GM18505 (cell line): ENCODE measurements around the gene CCDC15.

ENCODE experiments used
- ATAC-seq: cut with Tn5 transposase; IDR thresholded peaks from one replicate; pipeline ENCODE4 v1.9.1; 2021; ENCODE audit not compliant: unreplicated experiment
- POLR2A ChIP-seq: IDR thresholded peaks from 4 replicates; pipeline ENCODE4 v1.6.1; 2011; ENCODE audit warnings: borderline replicate concordance; ENCODE audit not compliant: insufficient read depth, insufficient read length; ENCODE audit errors: extremely low read depth

CCDC15 gene, protein sequence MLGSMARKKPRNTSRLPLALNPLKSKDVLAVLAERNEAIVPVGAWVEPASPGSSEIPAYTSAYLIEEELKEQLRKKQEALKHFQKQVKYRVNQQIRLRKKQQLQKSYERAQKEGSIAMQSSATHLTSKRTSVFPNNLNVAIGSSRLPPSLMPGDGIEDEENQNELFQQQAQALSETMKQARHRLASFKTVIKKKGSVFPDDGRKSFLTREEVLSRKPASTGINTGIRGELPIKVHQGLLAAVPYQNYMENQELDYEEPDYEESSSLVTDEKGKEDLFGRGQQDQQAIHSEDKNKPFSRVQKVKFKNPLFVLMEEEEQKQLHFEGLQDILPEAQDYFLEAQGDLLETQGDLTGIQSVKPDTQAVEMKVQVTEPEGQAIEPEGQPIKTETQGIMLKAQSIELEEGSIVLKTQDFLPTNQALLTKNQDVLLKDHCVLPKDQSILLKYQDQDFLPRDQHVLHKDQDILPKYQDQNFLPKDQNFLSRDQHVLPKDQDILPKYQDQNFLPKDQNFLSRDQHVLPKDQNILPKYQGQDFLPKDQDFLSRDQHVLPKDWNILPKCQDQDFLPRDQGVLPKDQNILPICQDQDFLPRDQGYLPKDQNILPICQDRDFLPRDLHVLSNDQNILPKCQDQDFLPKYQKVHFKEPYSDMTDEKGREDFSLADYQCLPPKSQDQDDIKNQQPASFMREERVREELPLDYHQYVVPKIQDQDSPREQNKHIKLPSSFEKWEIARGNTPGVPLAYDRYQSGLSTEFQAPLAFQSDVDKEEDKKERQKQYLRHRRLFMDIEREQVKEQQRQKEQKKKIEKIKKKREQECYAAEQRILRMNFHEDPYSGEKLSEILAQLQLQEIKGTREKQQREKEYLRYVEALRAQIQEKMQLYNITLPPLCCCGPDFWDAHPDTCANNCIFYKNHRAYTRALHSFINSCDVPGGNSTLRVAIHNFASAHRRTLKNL

DNA sequence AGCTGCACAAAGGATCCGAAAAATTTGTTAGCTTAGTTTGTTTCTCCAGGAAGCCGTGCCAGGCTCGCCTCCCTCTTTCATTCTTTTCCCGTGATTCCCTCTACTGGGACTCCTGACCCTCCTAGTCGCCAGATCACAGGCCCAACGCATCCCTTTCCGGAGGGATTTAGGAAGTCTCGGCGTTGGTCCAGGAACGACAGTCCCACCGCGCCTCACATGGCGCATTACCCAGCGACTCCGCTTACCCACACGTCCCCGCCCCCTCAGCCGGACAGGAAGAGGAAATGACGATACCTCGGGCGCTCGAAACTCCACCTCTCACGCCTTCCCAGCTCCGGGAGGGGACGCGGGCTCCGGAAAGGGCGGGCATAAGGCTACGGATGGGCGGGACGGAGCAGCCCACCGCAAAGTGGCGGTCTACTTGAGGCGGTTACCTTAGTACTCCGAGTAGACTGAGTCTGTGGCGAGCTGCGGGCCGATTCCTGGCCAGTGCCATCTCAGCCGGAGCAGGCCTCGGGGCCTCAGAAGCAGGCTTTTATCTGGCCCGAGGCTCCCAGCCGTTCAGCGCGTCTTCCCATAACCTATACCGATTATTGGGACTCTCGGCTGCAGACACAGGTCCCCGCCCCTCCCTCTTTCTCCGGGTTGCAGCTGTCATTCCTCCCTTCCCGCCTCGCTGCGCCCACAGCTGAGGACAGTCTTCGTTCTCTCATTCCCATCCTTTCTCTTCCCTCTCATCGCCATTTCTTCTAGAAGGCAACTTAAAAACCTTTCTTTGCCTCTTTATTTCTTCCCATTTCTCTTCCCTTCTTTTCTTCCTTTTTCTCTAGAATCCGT, at the start of gene CCDC15:
TSS of gene CCDC15 (plus strand) at position 450 of the 837 bp plus-strand sequence. CDS start 531 bp downstream, outside the sequence.
- ATAC-seq, result peak; percentile 99
- TF ChIP-seq POLR2A, result peak; percentile 98

DNA sequence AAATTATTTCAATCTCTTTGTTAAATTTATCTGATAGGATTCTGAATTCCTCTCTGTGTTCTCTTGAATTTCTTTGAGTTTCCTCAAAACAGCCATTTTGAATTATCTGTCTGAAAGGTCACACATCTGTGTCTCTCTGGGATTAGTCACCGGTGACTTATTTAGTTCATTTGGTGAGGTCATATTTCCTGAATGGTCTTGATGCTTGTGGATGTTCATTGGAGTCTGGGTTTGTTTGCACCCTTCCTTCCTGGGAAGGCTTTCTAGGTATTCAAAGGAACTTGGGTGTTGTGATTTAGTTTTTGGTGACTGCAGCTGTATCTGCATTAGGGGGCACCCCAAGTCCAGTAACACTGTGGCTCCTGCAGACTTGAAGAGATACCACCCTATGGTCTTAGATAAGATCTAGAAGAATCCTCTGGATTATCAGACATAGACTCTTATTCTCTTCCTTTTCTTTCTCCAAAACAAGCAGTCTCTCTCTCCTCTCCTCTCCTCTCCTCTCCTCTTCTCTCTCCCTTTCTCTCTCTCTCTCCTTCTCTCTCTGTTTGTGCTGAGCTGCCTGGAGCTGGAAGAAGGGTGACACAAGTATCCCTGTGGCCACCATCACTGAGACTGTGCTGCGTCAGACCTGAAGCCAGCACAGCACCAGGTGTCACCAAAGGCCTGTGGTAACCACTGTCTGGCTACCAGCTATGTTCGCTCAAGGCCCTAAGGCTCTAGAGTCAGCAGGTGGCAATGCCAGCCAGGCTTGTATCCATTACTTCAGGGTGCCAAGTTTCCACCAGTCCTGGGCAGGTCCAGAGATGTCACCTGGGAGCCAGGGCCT, 38.2 kb upstream of the CCDC15 start:
- TF ChIP-seq POLR2A, result no peak

DNA sequence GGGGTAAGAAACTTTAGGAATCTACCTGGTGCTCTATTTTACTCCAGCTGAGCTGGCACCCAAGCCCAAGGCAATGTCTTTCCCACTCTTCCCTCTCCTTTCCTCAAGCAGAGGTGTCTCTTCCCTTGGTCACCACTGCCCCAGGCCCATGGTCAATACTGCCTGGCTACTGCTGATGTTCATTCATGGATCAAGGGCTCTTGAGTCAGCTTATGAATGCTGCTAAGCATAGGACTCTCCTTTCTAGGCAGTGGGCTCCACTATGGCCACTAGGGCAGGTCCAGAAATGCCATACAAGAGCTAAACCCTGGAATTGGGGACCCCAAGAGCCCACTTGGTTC, 37.7 kb upstream of the CCDC15 start:
- no peak for TF ChIP-seq POLR2A
- no peak for ATAC-seq

More for the DNA sequence above, 38.2 kb upstream of the CCDC15 start:
- no peak for ATAC-seq

DNA sequence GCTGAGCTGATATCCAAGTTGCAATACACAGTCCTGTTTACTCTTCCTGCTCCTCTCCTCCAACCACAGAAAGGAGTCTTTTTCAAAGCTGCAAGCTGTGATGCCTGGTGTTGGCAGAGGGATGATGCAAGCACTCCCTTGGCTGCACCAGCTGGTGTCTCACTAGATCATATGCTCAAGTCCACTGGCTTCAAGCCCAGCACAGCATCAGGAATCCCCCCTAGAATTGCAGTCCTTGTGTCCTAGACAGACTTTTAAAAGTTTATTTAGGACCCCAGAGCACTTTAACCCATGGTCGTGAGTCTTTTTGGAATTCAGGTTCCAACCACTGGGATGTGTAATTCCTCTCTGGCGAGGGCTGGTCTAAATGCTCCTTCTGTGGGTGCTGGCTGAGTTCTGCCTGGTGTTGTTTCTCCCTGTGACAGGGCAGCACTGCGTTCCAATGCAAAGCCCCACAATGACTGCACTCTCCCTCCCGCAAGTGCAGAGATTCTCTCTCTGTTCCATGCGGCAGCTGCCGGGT, 36.8 kb upstream of the CCDC15 start:
- no peak for ATAC-seq

DNA sequence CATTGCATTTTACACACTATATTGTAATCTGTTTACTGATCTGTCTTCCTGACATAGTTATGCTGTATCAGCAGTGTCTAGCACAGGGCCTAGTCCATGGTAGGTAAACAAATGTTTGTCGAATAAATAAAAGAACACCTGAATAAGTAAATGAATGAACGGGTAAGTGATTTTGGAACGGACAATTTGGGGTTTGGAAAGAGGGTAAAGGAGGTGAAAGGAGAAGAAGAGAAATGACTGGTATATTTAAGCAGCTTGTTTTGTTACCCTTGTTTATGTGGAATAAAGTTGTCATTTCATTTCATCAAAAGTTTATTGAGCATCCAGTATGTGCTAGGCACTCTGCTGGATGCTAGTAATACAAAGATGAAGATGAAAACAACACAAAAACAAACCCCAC, 35.1 kb upstream of the CCDC15 start, which contains the start of gene HEPN1:
TSS of gene HEPN1 (plus strand) at position 301 of the 400 bp plus-strand sequence.
- TF ChIP-seq POLR2A, result no peak
- no peak for ATAC-seq

More for the DNA sequence above, 36.8 kb upstream of the CCDC15 start:
- no peak for TF ChIP-seq POLR2A

DNA sequence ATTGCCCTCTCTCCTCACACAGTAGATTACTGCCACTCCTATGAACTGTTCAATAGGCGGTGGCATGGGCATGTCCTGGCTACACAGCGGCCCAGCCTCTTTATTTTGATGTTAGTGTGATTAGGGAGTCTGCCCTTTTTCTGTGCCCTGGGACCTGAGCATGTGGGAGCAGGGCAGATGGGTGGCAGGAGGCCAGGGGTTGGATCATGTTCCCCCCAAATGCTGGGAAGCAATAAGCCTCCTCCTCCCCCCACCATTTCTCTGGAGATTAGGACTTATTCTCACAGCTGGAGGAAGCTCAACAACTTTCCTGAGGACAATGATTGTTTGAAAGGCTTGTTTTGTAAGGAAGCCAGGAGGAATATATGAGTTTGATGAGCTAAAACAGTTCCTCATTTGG, 34.1 kb upstream of the CCDC15 start:
- ATAC-seq, result no peak
- no peak for TF ChIP-seq POLR2A

DNA sequence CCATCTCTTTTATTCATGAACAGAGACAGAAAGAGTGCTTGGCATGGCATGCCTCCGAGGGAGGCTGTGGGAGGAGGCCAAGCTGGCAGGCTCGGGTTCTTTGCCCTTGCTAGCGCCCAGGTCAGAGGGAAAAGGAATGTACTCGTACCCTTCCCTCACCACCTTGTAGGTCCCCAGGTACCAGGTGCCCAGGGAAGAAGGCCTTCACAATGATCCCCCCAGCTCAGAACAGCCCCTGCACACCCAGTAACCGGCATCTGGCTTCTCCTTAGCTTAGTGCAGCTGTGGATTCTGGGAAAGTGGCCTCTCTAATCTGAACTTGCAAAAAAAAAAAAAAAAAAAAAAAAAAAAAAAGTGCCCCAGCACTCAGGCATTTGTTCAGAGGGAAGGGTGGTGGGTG, 33.6 kb upstream of the CCDC15 start:
- no peak for ATAC-seq
- no peak for TF ChIP-seq POLR2A

DNA sequence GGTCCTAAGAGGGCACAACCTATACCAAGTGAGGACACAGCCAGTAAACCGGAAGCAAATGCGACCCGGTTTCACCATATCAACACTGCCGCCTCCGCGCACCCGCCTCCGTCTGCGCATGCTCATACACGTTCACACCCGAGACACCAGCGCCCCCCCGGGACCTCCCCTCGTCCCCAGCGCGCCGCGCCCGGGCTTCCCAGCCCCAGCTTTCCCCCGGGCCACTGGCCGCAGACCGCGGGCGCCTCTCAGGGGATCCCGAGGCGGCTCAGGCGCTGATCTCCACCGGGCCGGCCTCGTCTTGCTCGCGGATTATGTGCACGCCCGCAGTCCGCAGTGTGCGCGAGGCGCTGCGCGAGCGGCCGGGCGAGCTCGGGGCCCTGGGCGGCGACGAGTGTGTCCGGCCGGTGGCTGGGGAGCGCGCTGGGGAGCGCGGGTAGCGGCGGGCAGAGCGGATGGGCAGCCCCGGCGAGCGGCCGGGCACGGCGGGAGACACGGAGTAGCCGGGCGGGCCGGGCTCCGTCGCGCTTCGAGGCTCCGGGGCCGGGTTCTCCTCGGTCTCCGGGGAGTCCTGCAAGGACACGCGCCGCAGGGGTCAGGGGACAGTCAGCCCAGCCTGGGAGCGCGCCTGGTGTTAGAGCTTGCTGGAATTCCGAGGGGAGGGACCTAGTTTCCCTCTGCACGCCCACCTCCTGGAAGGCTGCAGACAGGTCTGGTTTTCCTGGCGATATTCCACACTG, 33.0 kb upstream of the CCDC15 start:
- no peak for ATAC-seq
- no peak for TF ChIP-seq POLR2A

DNA sequence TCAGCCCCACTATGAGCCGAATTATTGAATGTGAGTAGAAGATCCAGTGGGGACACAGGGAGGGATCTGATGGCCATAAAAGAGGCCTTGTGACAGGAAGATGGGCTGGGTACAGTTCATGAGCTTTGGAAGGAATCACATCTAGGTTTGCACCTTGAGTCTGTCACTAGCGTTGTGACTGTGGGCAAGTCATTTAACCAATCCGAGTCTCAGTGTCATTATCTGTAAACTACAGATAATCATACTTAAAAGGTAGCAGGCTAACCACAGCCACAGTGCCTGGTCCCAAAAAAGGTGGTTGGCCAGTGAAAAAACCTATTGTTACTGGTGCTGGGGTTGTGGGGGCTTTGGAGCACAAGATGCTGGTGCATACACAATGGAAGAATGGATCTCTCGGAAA, 31.2 kb upstream of the CCDC15 start:
- TF ChIP-seq POLR2A, result no peak
- no peak for ATAC-seq

DNA sequence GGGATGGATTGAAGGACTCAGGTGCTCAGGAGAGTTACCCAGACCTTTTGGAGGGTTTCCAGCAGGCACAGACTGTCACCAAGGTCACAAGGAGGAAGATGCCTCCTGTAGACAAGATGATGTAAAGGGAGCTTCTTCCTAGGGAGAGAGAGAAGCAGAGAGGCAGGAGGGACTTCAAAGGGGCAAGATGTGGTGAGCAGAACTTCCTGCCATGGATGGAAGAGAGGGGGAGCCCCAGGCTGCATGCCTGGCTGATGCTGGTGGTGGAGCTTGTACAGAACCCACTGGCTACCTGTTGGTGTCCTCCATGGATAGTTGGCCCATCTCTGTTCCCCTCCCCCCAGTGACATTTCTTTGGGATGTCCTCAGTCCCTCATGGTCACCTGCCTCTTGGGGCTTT, 30.7 kb upstream of the CCDC15 start:
- no peak for TF ChIP-seq POLR2A
- ATAC-seq, result no peak

DNA sequence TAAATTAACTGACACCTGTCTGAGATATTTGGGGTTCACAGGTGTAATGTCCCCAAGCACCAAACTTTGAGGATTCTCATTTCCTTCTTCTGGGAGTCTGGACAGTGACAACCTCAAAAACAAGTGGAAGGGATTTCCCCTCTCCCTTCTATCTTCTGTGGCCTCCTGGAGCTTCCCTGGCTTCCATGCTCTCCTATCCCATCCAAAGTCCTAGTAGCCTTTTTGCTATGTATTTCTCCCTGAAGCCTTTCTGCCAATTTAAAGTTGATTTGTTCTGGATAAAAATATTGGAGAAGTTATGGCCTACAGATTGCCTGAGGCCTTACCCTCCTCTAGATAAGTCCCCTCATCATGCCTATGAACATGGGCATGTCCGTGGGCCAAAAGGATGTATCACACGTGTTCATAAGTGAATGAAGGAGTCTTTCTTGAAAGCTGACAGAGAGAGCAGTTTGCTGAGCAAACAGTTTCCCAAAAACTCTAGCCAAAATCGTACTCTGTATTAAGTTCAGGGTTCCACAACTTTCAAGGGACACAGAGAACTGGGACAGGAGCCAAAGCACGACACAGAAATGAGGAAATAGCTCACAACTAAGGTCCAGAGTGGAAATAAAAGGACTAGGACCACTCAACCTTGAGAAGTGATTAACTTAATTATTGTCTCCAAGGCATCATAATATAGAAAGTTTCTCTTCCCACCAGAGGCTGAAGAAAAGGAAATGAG, 24.9 kb upstream of the CCDC15 start:
- no peak for ATAC-seq
- TF ChIP-seq POLR2A, result no peak
